Skin of body (tissue), 2 donors: ENCODE measurements around the gene BARX1. TPM values are rescaled to one million over a fixed set of nuclear protein-coding genes. Genes with fewer than 3 reads are reported as not detected.
A peak's percentile ranks its signal among the peaks of the same experiment; 100 is the strongest.
"Not testable (repeated sequence)": the region's sequence is repeated elsewhere in the genome, so short reads cannot be mapped to it uniquely, and the experiment has no call there.

Experiments
- DNase-seq: peaks from one replicate; lab custom pipeline; 2025; lab: John Stamatoyannopoulos, UW
- total RNA-seq: library from RNA; depleted of rRNA; stranded (reverse); fragments of >200 nt; gene quantifications from one replicate; pipeline ENCODE4 v1.2.3, GENCODE V29; 2014

Gene BARX1
- total RNA-seq, 1 donor from 2014 or later, result not detected

- DNase-seq, result no peak
Measured at GRCh38 chr9:93965830-93966577, 10.8 kb upstream of the BARX1 start.

- DNase-seq, result no peak
Measured at GRCh38 chr9:93964685-93965084, 9.5 kb upstream of the BARX1 start.

GRCh38 chr9:93963969-93964368 is 8.8 kb upstream of the BARX1 start:
- no peak for DNase-seq

- DNase-seq, result not testable (repeated sequence)
Measured at GRCh38 chr9:93963489-93963888, 8.3 kb upstream of the BARX1 start.

- peak; percentile 87 for DNase-seq
Measured at GRCh38 chr9:93962561-93963440, 7.6 kb upstream of the BARX1 start.

GRCh38 chr9:93962017-93962416 is 6.9 kb upstream of the BARX1 start:
- no peak for DNase-seq

GRCh38 chr9:93960971-93961841 is 6.1 kb upstream of the BARX1 start:
- no peak for DNase-seq

GRCh38 chr9:93960221-93960970 is 5.2 kb upstream of the BARX1 start:
- no peak for DNase-seq

- DNase-seq, result no peak
Measured at GRCh38 chr9:93959739-93960154, 4.6 kb upstream of the BARX1 start.

GRCh38 chr9:93958819-93959682 is 3.9 kb upstream of the BARX1 start:
- no peak for DNase-seq

GRCh38 chr9:93958121-93958818 is 3.1 kb upstream of the BARX1 start:
- DNase-seq, result no peak

GRCh38 chr9:93955981-93956784 is 1.0 kb upstream of the BARX1 start:
- no peak for DNase-seq

GRCh38 chr9:93954434-93955061 is 607 bp downstream of the BARX1 start:
- no peak for DNase-seq

GRCh38 chr9:93953496-93954433 is 1.4 kb downstream of the BARX1 start:
- no peak for DNase-seq

GRCh38 chr9:93952784-93953495 is 2.2 kb downstream of the BARX1 start:
- DNase-seq, result no peak

- DNase-seq, result no peak
Measured at GRCh38 chr9:93952119-93952783, 2.9 kb downstream of the BARX1 start.
